H7 (cell line): ENCODE measurements around the gene PHF21A. TPM values are rescaled to one million over a fixed set of nuclear protein-coding genes. Genes with fewer than 3 reads are reported as not detected.

Experiments
- total RNA-seq: library from RNA; depleted of rRNA; stranded (reverse); fragments of >200 nt; shearing (Covaris generic); gene quantifications from 2 replicates; pipeline ENCODE4 v1.2.3, GENCODE V29; 2014; rRNA removed

PHF21A gene
- total RNA-seq, 1 experiment from 2014 or later, result 10.1 TPM

Other genes with a start within 250 kb of the PHF21A start
- gene MAPK8IP1, start 235.8 kb downstream of the PHF21A start, total RNA-seq, result 10.4 and 15.3 TPM in 2 replicates
- gene FREY1, start 214.2 kb downstream of the PHF21A start, total RNA-seq, result 0.35 and 2.3 TPM in 2 replicates
- gene PEX16, start 203.6 kb downstream of the PHF21A start, total RNA-seq, result 39.9 and 43.7 TPM in 2 replicates
- gene LARGE2, start 198.8 kb downstream of the PHF21A start, total RNA-seq, result 36.6 and 38.6 TPM in 2 replicates
- 1.6 and 5.0 TPM in 2 replicates for gene CREB3L1, start 156.2 kb upstream of the PHF21A start, total RNA-seq
- gene DGKZ, start 226.0 kb upstream of the PHF21A start, total RNA-seq, result 80.8 and 109 TPM in 2 replicates